Kidney epithelial cell (primary cell): ENCODE results near the gene KLHDC1. TPM values are rescaled to one million over a fixed set of nuclear protein-coding genes. Genes with fewer than 3 reads are reported as not detected.
"Not testable (repeated sequence)": the region's sequence is repeated elsewhere in the genome, so short reads cannot be mapped to it uniquely, and the experiment has no call there.

Experiments
- DNase-seq: peaks from one replicate; pipeline ENCODE4 v3.0.0-alpha.2; 2010; ENCODE audit warnings: low read depth
- H3K27me3 ChIP-seq: 2 replicates; pipeline ENCODE4 v1.6.0; 2011; ENCODE audit warnings: low read length; ENCODE audit not compliant: control insufficient read depth, insufficient read depth
- H3K36me3 ChIP-seq: 2 replicates; pipeline ENCODE4 v1.5.1; 2011; ENCODE audit warnings: low read length; ENCODE audit not compliant: control insufficient read depth, insufficient read depth
- H3K4me3 ChIP-seq: 2 replicates; pipeline ENCODE4 v1.5.1; 2011; ENCODE audit warnings: low read depth, mild to moderate bottlenecking, control low read depth, low read length
- CTCF ChIP-seq: IDR thresholded peaks from 2 replicates; pipeline ENCODE4 v1.5.1; 2011; ENCODE audit warnings: mild to moderate bottlenecking, moderate library complexity, low read length, control low read depth, inconsistent platforms; ENCODE audit not compliant: insufficient read depth, poor library complexity, severe bottlenecking
- total RNA-seq: library from RNA; depleted of rRNA; stranded (reverse); fragments of >200 nt; gene quantifications from 2 replicates; pipeline ENCODE4 v1.2.3, GENCODE V29; 2015

The KLHDC1 gene
- total RNA-seq, 1 donor from 2014 or later, result 0.54 TPM

- Histone ChIP-seq H3K36me3 (no peaks in the 10 kb centered on the region), H3K4me3 (no peak overlapping the region), H3K27me3 (no peaks in the 10 kb centered on the region)
- TF ChIP-seq CTCF, result no peak
- no peak for DNase-seq
Measured at GRCh38 chr14:49774106-49774505, 81.2 kb downstream of the KLHDC1 start.

- no peak for DNase-seq
- TF ChIP-seq CTCF, result no peak
- Histone ChIP-seq H3K27me3 (no peaks in the 10 kb centered on the region), H3K36me3 (peaks cover 1% of the 10 kb centered on the region), H3K4me3 (no peak overlapping the region)
Measured at GRCh38 chr14:49778421-49778820, 85.5 kb downstream of the KLHDC1 start.

GRCh38 chr14:49781040-49781439, 88.1 kb downstream of the KLHDC1 start:
- H3K27me3 ChIP-seq, H3K4me3 ChIP-seq, H3K36me3 ChIP-seq, DNase-seq: not testable (repeated sequence)

- no peaks in the 10 kb centered on the region for H3K27me3 ChIP-seq
Measured at GRCh38 chr14:49783394-49784014, 90.6 kb downstream of the KLHDC1 start.

GRCh38 chr14:49786315-49786714, 93.4 kb downstream of the KLHDC1 start:
- TF ChIP-seq CTCF, result no peak
- Histone ChIP-seq H3K36me3 (peaks cover 1% of the 10 kb centered on the region), H3K4me3 (no peak overlapping the region), H3K27me3 (no peaks in the 10 kb centered on the region)
- DNase-seq, result no peak

More at GRCh38 chr14:49783394-49784014, 90.6 kb downstream of the KLHDC1 start:
- TF ChIP-seq CTCF, result no peak
- no peak overlapping the region for H3K4me3 ChIP-seq
- peaks cover 1% of the 10 kb centered on the region for H3K36me3 ChIP-seq
- DNase-seq, result no peak

GRCh38 chr14:49792618-49793017, 99.7 kb downstream of the KLHDC1 start:
- Histone ChIP-seq H3K36me3 (no peaks in the 10 kb centered on the region), H3K4me3 (no peak overlapping the region), H3K27me3 (no peaks in the 10 kb centered on the region)
- no peak for TF ChIP-seq CTCF
- no peak for DNase-seq
